ENCODE measurements around the gene ZNF221.

GRCh38 chr19:43902399-43902798 lies 48.6 kb upstream of the ZNF221 start:
- TF ChIP-seq, protein P1, sequence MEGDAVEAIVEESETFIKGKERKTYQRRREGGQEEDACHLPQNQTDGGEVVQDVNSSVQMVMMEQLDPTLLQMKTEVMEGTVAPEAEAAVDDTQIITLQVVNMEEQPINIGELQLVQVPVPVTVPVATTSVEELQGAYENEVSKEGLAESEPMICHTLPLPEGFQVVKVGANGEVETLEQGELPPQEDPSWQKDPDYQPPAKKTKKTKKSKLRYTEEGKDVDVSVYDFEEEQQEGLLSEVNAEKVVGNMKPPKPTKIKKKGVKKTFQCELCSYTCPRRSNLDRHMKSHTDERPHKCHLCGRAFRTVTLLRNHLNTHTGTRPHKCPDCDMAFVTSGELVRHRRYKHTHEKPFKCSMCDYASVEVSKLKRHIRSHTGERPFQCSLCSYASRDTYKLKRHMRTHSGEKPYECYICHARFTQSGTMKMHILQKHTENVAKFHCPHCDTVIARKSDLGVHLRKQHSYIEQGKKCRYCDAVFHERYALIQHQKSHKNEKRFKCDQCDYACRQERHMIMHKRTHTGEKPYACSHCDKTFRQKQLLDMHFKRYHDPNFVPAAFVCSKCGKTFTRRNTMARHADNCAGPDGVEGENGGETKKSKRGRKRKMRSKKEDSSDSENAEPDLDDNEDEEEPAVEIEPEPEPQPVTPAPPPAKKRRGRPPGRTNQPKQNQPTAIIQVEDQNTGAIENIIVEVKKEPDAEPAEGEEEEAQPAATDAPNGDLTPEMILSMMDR (IDR thresholded peaks at IDR 0.05; ENCODE audit: low read depth, low read length), result no peak
- TF ChIP-seq EZH2phosphoT487 (IDR thresholded peaks at IDR 0.05; ENCODE audit: low read depth), result no peak

Measured in OCI-LY3 (cell line).